Liver (tissue), 3 donors: ENCODE measurements around the gene CACNA1F.

ENCODE experiments used
- ATF3 ChIP-seq: IDR thresholded peaks from 2 replicates; pipeline ENCODE4 v1.6.1; 2016; ENCODE audit warnings: antibody characterized with exemption
- EGR1 ChIP-seq, 2 donors: IDR thresholded peaks; 2 replicates each; pipeline ENCODE4 v1.6.1; 2016 to 2018; ENCODE audit warnings: antibody characterized with exemption in 2 of 2, low read depth in 2 of 2
- GABPA ChIP-seq, 2 donors: IDR thresholded peaks in 1 of 2; conservative IDR thresholded peaks in 1 of 2; 2 replicates each; pipeline ENCODE4 v1.6.1; 2016; ENCODE audit warnings: antibody characterized with exemption in 2 of 2, mild to moderate bottlenecking in 1 of 2, moderate library complexity in 1 of 2
- JUND ChIP-seq, 2 donors: IDR thresholded peaks; 2 replicates each; pipeline ENCODE4 v1.6.1; 2016; ENCODE audit warnings: antibody characterized with exemption in 2 of 2
- RAD21 ChIP-seq, 2 donors: IDR thresholded peaks; 2 replicates each; pipeline ENCODE4 v1.6.1; 2016; ENCODE audit warnings: antibody characterized with exemption in 2 of 2, mild to moderate bottlenecking in 2 of 2
- RXRA ChIP-seq, 2 donors: IDR thresholded peaks; 2 replicates each; pipeline ENCODE4 v1.6.1; 2017 to 2018; ENCODE audit warnings: antibody characterized with exemption in 2 of 2, mild to moderate bottlenecking in 1 of 2
- TAF1 ChIP-seq: conservative IDR thresholded peaks from 2 replicates; pipeline ENCODE4 v1.6.1; 2016; ENCODE audit warnings: antibody characterized with exemption, mild to moderate bottlenecking
- YY1 ChIP-seq: IDR thresholded peaks from 2 replicates; pipeline ENCODE4 v1.6.1; 2016; ENCODE audit warnings: antibody characterized with exemption, mild to moderate bottlenecking
- TF ChIP-seq, protein P1 (sequence below): fragments of 150-350 bp; IDR thresholded peaks from 2 replicates; pipeline ENCODE4 v1.5.1; 2017; ENCODE audit warnings: improper control_type of control experiment, low read depth, low read length; ENCODE audit not compliant: missing input control
- TF ChIP-seq, protein P2 (sequence below): IDR thresholded peaks from 2 replicates; pipeline ENCODE4 v1.6.1; 2016; ENCODE audit warnings: antibody characterized with exemption
- TF ChIP-seq, protein P3 (sequence below): IDR thresholded peaks from 2 replicates; pipeline ENCODE4 v1.6.1; 2016; ENCODE audit warnings: antibody characterized with exemption
- TF ChIP-seq, protein P4 (sequence below): IDR thresholded peaks from 2 replicates; pipeline ENCODE4 v1.6.1; 2016; ENCODE audit warnings: antibody characterized with exemption, mild to moderate bottlenecking
- donor health status: healthy.
- donor health status: healthy.

- TF ChIP-seq TAF1 (no peak), RAD21 (IDR thresholded peaks at IDR 0.05) (no peak), JUND (IDR thresholded peaks at IDR 0.05) (no peak), RXRA (IDR thresholded peaks at IDR 0.05) (no peak), GABPA (IDR thresholded peaks at IDR 0.05 in 1 of 2, conservative IDR thresholded peaks at IDR 0.05 in 1 of 2) (no peak), YY1 (no peak), ATF3 (no peak), EGR1 (IDR thresholded peaks at IDR 0.05; ENCODE audit: low read depth in 2 of 2) (no peak)
- TF ChIP-seq, protein P1, sequence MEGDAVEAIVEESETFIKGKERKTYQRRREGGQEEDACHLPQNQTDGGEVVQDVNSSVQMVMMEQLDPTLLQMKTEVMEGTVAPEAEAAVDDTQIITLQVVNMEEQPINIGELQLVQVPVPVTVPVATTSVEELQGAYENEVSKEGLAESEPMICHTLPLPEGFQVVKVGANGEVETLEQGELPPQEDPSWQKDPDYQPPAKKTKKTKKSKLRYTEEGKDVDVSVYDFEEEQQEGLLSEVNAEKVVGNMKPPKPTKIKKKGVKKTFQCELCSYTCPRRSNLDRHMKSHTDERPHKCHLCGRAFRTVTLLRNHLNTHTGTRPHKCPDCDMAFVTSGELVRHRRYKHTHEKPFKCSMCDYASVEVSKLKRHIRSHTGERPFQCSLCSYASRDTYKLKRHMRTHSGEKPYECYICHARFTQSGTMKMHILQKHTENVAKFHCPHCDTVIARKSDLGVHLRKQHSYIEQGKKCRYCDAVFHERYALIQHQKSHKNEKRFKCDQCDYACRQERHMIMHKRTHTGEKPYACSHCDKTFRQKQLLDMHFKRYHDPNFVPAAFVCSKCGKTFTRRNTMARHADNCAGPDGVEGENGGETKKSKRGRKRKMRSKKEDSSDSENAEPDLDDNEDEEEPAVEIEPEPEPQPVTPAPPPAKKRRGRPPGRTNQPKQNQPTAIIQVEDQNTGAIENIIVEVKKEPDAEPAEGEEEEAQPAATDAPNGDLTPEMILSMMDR = no peak
- TF ChIP-seq, protein P2, sequence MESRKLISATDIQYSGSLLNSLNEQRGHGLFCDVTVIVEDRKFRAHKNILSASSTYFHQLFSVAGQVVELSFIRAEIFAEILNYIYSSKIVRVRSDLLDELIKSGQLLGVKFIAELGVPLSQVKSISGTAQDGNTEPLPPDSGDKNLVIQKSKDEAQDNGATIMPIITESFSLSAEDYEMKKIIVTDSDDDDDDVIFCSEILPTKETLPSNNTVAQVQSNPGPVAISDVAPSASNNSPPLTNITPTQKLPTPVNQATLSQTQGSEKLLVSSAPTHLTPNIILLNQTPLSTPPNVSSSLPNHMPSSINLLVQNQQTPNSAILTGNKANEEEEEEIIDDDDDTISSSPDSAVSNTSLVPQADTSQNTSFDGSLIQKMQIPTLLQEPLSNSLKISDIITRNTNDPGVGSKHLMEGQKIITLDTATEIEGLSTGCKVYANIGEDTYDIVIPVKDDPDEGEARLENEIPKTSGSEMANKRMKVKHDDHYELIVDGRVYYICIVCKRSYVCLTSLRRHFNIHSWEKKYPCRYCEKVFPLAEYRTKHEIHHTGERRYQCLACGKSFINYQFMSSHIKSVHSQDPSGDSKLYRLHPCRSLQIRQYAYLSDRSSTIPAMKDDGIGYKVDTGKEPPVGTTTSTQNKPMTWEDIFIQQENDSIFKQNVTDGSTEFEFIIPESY = no peak
- TF ChIP-seq, protein P3, sequence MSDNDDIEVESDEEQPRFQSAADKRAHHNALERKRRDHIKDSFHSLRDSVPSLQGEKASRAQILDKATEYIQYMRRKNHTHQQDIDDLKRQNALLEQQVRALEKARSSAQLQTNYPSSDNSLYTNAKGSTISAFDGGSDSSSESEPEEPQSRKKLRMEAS = no peak
- TF ChIP-seq, protein P4, sequence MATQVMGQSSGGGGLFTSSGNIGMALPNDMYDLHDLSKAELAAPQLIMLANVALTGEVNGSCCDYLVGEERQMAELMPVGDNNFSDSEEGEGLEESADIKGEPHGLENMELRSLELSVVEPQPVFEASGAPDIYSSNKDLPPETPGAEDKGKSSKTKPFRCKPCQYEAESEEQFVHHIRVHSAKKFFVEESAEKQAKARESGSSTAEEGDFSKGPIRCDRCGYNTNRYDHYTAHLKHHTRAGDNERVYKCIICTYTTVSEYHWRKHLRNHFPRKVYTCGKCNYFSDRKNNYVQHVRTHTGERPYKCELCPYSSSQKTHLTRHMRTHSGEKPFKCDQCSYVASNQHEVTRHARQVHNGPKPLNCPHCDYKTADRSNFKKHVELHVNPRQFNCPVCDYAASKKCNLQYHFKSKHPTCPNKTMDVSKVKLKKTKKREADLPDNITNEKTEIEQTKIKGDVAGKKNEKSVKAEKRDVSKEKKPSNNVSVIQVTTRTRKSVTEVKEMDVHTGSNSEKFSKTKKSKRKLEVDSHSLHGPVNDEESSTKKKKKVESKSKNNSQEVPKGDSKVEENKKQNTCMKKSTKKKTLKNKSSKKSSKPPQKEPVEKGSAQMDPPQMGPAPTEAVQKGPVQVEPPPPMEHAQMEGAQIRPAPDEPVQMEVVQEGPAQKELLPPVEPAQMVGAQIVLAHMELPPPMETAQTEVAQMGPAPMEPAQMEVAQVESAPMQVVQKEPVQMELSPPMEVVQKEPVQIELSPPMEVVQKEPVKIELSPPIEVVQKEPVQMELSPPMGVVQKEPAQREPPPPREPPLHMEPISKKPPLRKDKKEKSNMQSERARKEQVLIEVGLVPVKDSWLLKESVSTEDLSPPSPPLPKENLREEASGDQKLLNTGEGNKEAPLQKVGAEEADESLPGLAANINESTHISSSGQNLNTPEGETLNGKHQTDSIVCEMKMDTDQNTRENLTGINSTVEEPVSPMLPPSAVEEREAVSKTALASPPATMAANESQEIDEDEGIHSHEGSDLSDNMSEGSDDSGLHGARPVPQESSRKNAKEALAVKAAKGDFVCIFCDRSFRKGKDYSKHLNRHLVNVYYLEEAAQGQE = no peak
These were observed 11.1 kb upstream of the CACNA1F start for GRCh38 chrX:49244207-49244606.
